A549 (cell line): ENCODE data around the gene DOCK11.

Experiments used
- CEBPB ChIP-seq, 2 experiments: fragments of >200 bp in 1 of 2; sonication (Bioruptor Twin) in 1 of 2; formaldehyde crosslinking in 1 of 2; IDR thresholded peaks; 2 replicates each; pipeline ENCODE4 v1.6.1; 2012 to 2016
- CTCF ChIP-seq: fragments of >200 bp; sonication (Bioruptor Twin); formaldehyde crosslinking; IDR thresholded peaks from 3 replicates; pipeline ENCODE4 v1.5.1; 2016
- EHMT2 ChIP-seq: fragments of 200-600 bp; sonication (generic); IDR thresholded peaks from 2 replicates; pipeline ENCODE4 v1.6.1; 2016; ENCODE audit warnings: antibody characterized with exemption, low read depth, mild to moderate bottlenecking, moderate library complexity
- KDM1A ChIP-seq: fragments of 200-600 bp; sonication (generic); IDR thresholded peaks from 2 replicates; pipeline ENCODE4 v1.6.1; 2016; ENCODE audit warnings: low read depth, mild to moderate bottlenecking
- MAFK ChIP-seq: fragments of 450-650 bp; IDR thresholded peaks from 2 replicates; pipeline ENCODE4 v1.6.1; 2014; ENCODE audit not compliant: partially characterized antibody
- MAX ChIP-seq: IDR thresholded peaks from 2 replicates; pipeline ENCODE4 v1.6.1; 2012
- MAZ ChIP-seq: fragments of 150-350 bp; IDR thresholded peaks from 2 replicates; pipeline ENCODE4 v1.6.1; 2014; ENCODE audit warnings: antibody characterized with exemption, low read depth, low read length, borderline replicate concordance
- POLR2A ChIP-seq: IDR thresholded peaks from 2 replicates; pipeline ENCODE4 v1.6.1; 2012; ENCODE audit warnings: mild to moderate bottlenecking, low read length
- REST ChIP-seq: fragments of 200-600 bp; sonication (generic); IDR thresholded peaks from 2 replicates; pipeline ENCODE4 v1.6.1; 2016; ENCODE audit warnings: antibody characterized with exemption, mild to moderate bottlenecking, moderate library complexity
- SMC3 ChIP-seq: fragments of >200 bp; sonication (Bioruptor Twin); formaldehyde crosslinking; IDR thresholded peaks from 3 replicates; pipeline ENCODE4 v1.6.1; 2018; ENCODE audit warnings: inconsistent platforms

GRCh38 chrX:118493016-118493415 is 2.6 kb upstream of the DOCK11 start:
- no peak for TF ChIP-seq CTCF
- no peak for TF ChIP-seq MAX
- no peak for TF ChIP-seq MAFK
- no peak for TF ChIP-seq POLR2A
- no peak for TF ChIP-seq MAZ
- no peak for TF ChIP-seq REST
- TF ChIP-seq CEBPB (IDR thresholded peaks at IDR 0.05), result no peak
- TF ChIP-seq KDM1A, result no peak
- TF ChIP-seq SMC3, result no peak
- TF ChIP-seq EHMT2, result no peak
